Activated CD4-positive, alpha-beta T cell treated with anti-CD3 and anti-CD28 coated beads, Interleukin-2, amount 10 ng/mL, durations not matched to agents 7 days and 5 days (primary cell): ENCODE measurements around the gene CSF1. TPM values are rescaled to one million over a fixed set of nuclear protein-coding genes. Genes with fewer than 3 reads are reported as not detected.
"Not testable (repeated sequence)": the region's sequence is repeated elsewhere in the genome, so short reads cannot be mapped to it uniquely, and the experiment has no call there.

Experiments
- CTCF ChIA-PET: fragments of 350-600 bp; sonication (Branson Sonifier 250); formaldehyde crosslinking; loops from one replicate; lab custom pipeline; 2021; ENCODE audit warnings: antibody characterized with exemption; lab: Charles Lee
- POLR2A ChIA-PET: fragments of 350-600 bp; sonication (Branson Sonifier 250); formaldehyde crosslinking; loops from one replicate; lab custom pipeline; 2021; ENCODE audit warnings: antibody characterized with exemption; lab: Charles Lee
- DNase-seq: peaks from one replicate; pipeline ENCODE4 v3.0.0-alpha.2; 2020
- H3K27ac Mint-ChIP-seq: one replicate; pipeline ENCODE4 v1.8.0; 2021; ENCODE audit warnings: mild to moderate bottlenecking, moderate library complexity, mixed read lengths
- H3K27me3 Mint-ChIP-seq: one replicate; pipeline ENCODE4 v1.8.0; 2021; ENCODE audit warnings: mixed read lengths
- H3K36me3 Mint-ChIP-seq: one replicate; pipeline ENCODE4 v1.8.0; 2021; ENCODE audit warnings: low read depth, mixed read lengths
- H3K4me1 Mint-ChIP-seq: one replicate; pipeline ENCODE4 v1.8.0; 2021; ENCODE audit warnings: mixed read lengths
- H3K4me3 Mint-ChIP-seq: one replicate; pipeline ENCODE4 v1.8.0; 2021; ENCODE audit warnings: mild to moderate bottlenecking, moderate library complexity, mixed read lengths
- H3K9me3 Mint-ChIP-seq: one replicate; pipeline ENCODE4 v1.8.0; 2021; ENCODE audit warnings: mixed read lengths
- total RNA-seq, 2 experiments: library from RNA; stranded (reverse); gene quantifications; one replicate each; pipeline ENCODE4 v1.2.3, GENCODE V29; 2021

The CSF1 gene, protein sequence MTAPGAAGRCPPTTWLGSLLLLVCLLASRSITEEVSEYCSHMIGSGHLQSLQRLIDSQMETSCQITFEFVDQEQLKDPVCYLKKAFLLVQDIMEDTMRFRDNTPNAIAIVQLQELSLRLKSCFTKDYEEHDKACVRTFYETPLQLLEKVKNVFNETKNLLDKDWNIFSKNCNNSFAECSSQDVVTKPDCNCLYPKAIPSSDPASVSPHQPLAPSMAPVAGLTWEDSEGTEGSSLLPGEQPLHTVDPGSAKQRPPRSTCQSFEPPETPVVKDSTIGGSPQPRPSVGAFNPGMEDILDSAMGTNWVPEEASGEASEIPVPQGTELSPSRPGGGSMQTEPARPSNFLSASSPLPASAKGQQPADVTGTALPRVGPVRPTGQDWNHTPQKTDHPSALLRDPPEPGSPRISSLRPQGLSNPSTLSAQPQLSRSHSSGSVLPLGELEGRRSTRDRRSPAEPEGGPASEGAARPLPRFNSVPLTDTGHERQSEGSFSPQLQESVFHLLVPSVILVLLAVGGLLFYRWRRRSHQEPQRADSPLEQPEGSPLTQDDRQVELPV
- 10 to 100 TPM; 39.5 to 42.4 TPM for total RNA-seq

DNA sequence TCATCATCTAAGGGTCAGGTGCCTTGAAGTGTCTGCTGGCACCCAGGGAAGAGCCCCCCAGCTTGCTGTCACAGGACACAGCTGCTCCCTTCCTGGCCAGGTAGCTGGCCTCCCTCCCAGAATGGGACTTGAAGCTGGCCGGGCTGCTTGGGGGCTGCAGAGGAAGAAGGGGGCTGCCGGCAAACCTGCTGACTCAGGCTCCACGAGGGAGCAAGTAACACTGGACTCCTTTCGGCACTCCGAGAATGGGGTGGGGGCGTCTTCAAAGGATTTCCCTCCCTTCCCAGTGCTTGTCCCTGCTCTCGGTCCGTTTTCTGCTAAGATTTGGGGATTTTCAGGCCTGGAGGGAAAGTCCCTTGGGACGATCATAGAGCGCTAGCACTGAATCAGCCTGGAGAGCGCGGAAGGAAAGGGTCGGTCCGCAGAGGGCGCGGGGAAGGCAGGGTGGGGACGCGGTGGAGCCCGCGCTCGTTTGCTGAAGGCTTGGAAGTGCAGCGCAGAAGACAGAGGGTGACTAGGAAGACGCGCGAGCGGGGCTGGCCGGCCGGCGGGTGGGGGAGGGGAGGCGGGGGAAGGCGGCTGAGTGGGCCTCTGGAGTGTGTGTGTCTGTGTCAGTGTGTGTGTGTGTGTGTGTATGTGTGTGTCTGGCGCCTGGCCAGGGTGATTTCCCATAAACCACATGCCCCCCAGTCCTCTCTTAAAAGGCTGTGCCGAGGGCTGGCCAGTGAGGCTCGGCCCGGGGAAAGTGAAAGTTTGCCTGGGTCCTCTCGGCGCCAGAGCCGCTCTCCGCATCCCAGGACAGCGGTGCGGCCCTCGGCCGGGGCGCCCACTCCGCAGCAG lies at the start of gene CSF1:
Gene CSF1 (plus strand): TSS at position 727 of the 840 bp plus-strand sequence. CDS start 175 bp downstream, outside the sequence.
- Mint-ChIP-seq H3K9me3 (peaks cover 4% of the 10 kb centered on the region), H3K4me3 (peak within 1 kb of the TSS; percentile 91), H3K4me1 (peaks cover 74% of the 10 kb centered on the region), H3K36me3 (peaks cover 19% of the 10 kb centered on the region), H3K27ac (peak within 1 kb of the TSS; percentile 96), H3K27me3 (peaks cover 4% of the 10 kb centered on the region)
- ChIA-PET POLR2A (no interaction called here), CTCF (no interaction called here)
- DNase-seq: peak; percentile 58

DNA sequence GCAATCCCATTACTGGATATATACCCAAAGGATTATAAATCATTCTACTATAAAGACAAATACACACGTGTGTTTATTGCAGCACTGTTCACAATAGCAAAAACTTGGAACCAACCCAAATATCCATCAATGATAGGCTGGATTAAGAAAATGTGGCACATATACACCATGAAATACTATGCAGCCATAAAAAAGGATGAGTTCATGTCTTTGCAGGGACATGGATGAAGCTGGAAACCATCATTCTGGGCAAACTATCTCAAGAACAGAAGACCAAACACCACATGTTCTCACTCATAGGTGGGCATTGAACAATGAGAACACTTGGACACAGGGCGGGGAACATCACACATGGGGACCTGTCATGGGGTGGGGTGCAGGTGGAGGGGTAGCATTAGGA lies 49.0 kb upstream of the CSF1 start:
- CTCF ChIA-PET, H3K4me1 Mint-ChIP-seq, H3K4me3 Mint-ChIP-seq: not testable (repeated sequence)

DNA sequence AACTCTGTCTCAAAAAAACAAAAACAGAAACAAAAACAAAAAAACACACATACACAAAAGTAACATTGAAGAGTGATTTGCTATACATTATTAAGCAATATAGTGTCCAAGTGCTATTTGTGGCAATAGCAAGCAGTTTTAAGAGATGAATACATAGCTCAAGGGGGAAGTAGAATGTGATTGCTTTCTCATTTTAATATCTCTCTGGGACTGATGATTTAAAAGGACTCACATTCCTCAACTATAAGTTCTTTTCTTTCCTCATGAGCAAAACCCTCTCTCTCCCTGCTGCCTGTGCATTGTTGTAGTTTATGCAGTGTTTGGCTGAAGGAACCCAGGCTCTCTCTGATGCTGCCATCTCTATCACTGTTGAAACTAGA lies 47.0 kb upstream of the CSF1 start:
- ChIA-PET CTCF (interaction anchor here (2.0 kb wide), 2 partner anchors 18 to 87 kb away, joined by 5 read pairs; no protein-coding TSS in a partner anchor), POLR2A (no interaction called here)
- H3K27me3 Mint-ChIP-seq: peaks cover 19% of the 10 kb centered on the region
- H3K36me3 Mint-ChIP-seq: peaks cover 3% of the 10 kb centered on the region
- DNase-seq: no peak
- peaks cover 15% of the 10 kb centered on the region for H3K9me3 Mint-ChIP-seq
- H3K4me1 Mint-ChIP-seq: peaks cover 7% of the 10 kb centered on the region
- H3K4me3 Mint-ChIP-seq: no peak overlapping the region
- H3K27ac Mint-ChIP-seq: no peak overlapping the region

More for the DNA sequence above, 49.0 kb upstream of the CSF1 start:
- H3K27ac Mint-ChIP-seq, H3K36me3 Mint-ChIP-seq, DNase-seq, POLR2A ChIA-PET: not testable (repeated sequence)
- Mint-ChIP-seq H3K9me3 (peaks cover 17% of the 10 kb centered on the region), H3K27me3 (peaks cover 27% of the 10 kb centered on the region)

DNA sequence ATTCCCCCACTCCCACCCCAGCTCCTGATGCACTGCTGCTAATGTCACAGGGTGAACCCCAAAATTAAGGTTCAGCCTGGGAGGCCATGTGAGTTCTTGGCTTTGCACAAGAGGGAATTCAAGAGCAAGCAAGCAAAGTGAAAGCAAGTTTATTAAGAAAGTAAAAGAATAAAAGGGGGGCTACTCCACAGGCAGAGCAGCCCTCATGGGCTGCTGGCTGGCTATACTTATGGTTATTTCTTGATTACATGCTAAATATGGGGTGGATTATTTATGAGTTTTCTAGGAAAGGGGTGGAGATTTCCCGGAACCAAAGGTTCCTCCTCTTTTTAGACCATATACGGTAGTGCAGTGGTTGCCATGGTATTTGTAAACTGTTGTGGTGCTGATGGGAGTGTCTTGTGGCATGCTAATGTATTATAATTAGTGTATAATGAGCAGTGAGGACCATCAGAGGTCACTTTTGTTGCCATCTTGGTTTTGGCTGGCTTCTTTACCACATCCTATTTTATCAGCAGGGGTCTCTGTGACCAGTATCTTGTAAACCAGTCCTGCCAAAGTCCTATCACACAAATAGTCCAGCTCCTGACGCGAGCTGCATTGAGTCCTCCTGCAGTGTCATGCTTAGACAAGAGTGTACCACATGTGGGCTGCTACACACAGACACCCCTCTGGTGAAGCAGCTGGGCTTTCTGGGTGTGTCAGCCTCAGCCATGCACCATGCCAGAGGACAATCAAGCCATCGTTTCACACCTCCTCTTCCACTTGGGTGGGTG lies 46.4 kb upstream of the CSF1 start:
- POLR2A ChIA-PET: no interaction called here
- Mint-ChIP-seq H3K36me3 (peaks cover 3% of the 10 kb centered on the region), H3K27me3 (peaks cover 17% of the 10 kb centered on the region), H3K9me3 (peaks cover 15% of the 10 kb centered on the region), H3K4me1 (peaks cover 7% of the 10 kb centered on the region), H3K27ac (no peak overlapping the region), H3K4me3 (no peak overlapping the region)
- no peak for DNase-seq
- CTCF ChIA-PET: interaction anchor here (0.7 to 2.0 kb wide), 5 partner anchors 11 to 87 kb away, joined by 3 to 5 read pairs (median 3); no protein-coding TSS in a partner anchor

DNA sequence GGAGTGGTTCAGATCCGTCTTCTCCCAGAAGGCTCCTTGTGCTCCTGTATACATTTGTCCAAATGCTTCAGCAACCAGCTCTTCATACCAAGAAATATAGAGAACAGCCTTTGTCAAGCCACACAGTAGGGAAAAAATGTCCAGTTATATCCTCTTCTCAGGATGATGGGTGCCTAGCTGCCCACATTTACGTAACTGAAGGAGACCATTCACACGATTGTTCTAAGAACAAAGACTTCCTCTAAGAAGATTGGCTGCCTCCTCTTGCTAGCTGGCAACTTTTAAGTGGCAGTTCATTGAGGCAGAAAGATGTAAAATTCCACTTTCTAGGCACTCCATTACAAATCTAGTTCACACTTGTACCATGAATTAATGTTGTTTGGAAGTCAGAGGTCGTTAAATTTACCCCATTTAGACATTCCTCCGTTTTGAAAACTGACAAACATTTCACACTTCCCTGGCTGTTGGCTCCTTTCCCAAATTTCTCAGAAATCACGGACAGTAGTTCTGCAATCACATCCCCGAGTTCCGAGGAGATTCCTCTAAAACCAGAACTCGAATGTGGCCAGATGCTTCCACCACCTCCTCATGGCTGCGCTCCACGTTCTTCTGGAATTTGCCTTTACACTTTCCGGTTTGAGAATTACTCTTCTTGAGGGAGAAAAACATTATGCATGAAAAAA lies 45.6 kb upstream of the CSF1 start:
- CTCF ChIA-PET: interaction anchor here (0.7 to 0.9 kb wide), 3 partner anchors 12 to 14 kb away, joined by 3 read pairs; no protein-coding TSS in a partner anchor
- no peak overlapping the region for H3K27ac Mint-ChIP-seq

DNA sequence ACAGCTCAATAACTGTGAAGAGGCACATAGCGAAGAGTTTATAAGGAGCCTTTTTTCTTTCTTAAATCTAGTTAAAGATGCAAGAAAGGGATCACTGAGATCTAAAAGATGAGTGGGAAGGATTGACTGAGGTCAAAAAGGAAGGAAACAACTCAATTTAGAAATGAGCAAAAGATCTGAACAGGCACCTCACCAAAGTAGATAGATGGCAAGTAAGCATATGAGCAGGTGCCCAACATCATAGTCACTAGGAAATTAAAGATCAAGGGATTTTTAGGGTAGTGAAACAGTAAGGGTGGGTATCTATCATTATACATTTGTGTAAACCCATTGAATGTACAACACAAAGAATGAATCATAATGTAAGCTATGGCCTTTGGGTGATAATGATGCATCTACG lies 44.6 kb upstream of the CSF1 start:
- peaks cover 3% of the 10 kb centered on the region for H3K36me3 Mint-ChIP-seq
- ChIA-PET CTCF (interaction anchor here (1.2 to 1.7 kb wide), 2 partner anchors 31 to 42 kb away, joined by 3 read pairs; no protein-coding TSS in a partner anchor), POLR2A (interaction anchor here (0.6 kb wide), 1 partner anchor 396 kb away, joined by 3 read pairs; no protein-coding TSS in a partner anchor)
- H3K27me3 Mint-ChIP-seq: peaks cover 4% of the 10 kb centered on the region
- H3K4me1 Mint-ChIP-seq: peaks cover 7% of the 10 kb centered on the region
- no peak overlapping the region for H3K4me3 Mint-ChIP-seq
- no peak for DNase-seq
- no peak overlapping the region for H3K27ac Mint-ChIP-seq
- peaks cover 15% of the 10 kb centered on the region for H3K9me3 Mint-ChIP-seq

More for the DNA sequence above, 45.6 kb upstream of the CSF1 start:
- H3K4me3 Mint-ChIP-seq: no peak overlapping the region
- H3K36me3 Mint-ChIP-seq: peaks cover 3% of the 10 kb centered on the region
- H3K9me3 Mint-ChIP-seq: peaks cover 15% of the 10 kb centered on the region
- peaks cover 7% of the 10 kb centered on the region for H3K4me1 Mint-ChIP-seq
- POLR2A ChIA-PET: no interaction called here
- DNase-seq: no peak
- H3K27me3 Mint-ChIP-seq: peaks cover 10% of the 10 kb centered on the region

DNA sequence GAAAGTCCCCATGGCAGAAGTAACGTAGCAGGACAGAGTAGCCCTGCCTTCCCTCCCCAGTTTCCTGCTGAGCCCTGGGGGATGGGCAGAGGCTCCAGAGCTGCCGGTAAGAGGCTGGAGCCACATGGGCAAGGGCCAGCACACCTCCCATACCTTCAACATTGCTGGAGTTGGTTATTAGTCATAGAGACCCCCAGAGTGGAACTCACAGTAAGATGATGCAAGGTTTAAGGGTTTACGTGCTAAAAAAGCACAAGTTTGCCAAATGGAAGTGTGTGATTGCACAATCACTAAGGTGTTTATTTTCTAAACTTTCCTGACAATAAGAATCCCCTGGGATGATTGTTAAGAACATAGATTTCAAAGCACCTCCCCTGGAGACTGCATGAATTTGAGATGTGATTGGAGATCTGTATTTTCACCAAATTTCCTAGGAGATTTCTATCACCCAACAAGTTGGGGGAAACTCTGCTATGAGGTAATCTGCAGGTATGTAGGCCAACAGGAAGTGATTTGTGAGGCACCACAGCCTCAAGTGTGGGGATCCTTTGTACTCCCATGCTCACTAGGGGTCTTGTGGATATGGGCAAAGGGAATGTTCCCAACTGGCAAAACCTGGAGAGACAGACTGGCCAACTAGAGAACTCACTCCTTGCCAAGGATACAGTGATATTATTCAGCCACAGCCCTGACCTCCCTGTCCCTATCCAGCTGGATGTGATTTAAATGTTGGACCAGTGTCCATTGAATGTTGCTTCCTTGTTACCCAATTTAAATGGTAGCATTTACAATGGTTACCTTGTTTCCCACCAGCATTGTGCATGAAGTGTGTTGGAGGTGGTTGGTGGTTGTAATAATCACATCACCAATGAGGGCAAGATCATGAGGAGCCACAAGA lies 37.1 kb upstream of the CSF1 start:
- no peak overlapping the region for H3K4me3 Mint-ChIP-seq
- no peak overlapping the region for H3K27ac Mint-ChIP-seq
- peaks cover 5% of the 10 kb centered on the region for H3K4me1 Mint-ChIP-seq
- POLR2A ChIA-PET: no interaction called here
- peaks cover 11% of the 10 kb centered on the region for H3K27me3 Mint-ChIP-seq
- no peak for DNase-seq
- H3K9me3 Mint-ChIP-seq: no peaks in the 10 kb centered on the region
- CTCF ChIA-PET: interaction anchor here (0.5 to 1.5 kb wide), 7 partner anchors 11 to 646 kb away, joined by 3 to 6 read pairs (median 3); no protein-coding TSS in a partner anchor
- H3K36me3 Mint-ChIP-seq: no peaks in the 10 kb centered on the region

DNA sequence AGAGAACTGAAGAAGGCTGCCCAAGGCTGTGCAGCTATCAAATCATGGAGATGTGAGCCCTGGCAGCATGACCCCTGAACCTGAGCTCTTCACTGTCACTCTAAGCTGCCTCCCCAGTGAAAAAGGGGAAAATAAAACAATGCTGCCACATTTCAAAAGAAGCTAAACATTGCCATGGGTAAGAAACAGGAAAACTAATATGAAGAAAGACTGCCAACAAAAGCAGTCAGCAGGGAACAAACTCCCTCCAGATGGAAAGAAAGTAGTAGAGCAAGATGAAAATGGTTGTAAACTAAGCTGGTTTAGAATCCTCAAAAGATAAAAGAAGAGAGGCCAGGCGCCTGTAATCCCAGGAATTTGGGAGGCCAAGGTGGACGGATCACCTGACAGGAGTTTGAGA lies 36.2 kb upstream of the CSF1 start:
- POLR2A ChIA-PET: no interaction called here
- CTCF ChIA-PET: interaction anchor here (0.5 to 1.5 kb wide), 7 partner anchors 16 to 647 kb away, joined by 3 to 6 read pairs (median 3); no protein-coding TSS in a partner anchor

DNA sequence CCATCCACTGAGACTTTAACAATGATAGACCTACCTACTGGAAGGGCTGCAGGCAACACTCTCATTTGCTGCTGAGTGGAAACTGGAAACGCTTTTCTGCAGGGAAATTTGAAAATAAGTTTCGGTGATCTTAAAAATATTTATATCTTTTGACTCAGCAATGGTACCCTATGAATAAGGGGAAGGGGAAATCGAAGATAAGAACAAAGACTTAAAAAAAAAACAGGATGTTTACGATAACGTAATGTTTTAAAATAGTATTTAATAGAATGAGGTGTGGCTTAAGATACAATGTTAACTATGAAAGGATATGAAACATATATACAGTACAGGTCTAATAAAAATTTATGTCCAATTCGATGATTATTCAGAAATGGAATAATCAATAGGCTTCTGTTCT lies 34.8 kb upstream of the CSF1 start:
- no peak overlapping the region for H3K27ac Mint-ChIP-seq
- CTCF ChIA-PET: no interaction called here

More for the DNA sequence above, 36.2 kb upstream of the CSF1 start:
- H3K27me3 Mint-ChIP-seq: peaks cover 11% of the 10 kb centered on the region
- H3K4me3 Mint-ChIP-seq: no peak overlapping the region
- no peaks in the 10 kb centered on the region for H3K9me3 Mint-ChIP-seq
- H3K27ac Mint-ChIP-seq: no peak overlapping the region
- no peak for DNase-seq
- peaks cover 5% of the 10 kb centered on the region for H3K4me1 Mint-ChIP-seq
- no peaks in the 10 kb centered on the region for H3K36me3 Mint-ChIP-seq

DNA sequence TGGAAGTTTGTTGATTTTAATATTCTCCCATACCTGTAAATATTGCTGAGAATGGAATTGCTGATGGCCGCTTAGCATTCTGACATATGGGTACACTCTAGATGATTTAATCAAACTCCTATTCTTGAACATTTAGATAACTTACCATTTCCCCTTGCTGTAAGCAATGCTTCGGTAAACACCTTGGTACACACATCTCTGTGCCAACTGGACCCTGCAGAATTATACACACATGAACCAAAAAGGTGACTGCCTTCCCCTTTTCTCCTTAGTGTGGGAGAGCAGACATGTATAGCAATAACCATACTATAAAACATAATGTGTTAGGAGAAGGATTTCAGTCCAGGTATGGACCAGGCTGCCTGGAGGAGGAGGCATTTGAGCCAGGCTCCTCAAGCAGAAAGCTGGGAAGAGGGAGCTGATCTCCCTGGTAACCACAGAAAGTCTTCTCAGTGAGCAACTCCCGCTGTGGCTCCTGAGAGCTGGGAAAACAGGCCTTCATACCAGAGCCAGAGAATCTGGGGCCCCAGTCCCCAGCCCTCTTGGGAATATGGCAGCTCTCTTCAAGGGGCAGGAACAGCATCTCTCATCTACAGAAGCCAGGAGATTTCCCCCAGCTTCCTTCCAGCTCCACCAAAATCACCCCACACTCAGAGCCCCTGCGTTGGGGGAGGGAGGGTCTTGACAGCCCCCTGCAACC lies 33.9 kb upstream of the CSF1 start:
- Mint-ChIP-seq H3K36me3 (no peaks in the 10 kb centered on the region), H3K4me3 (no peak overlapping the region), H3K27me3 (peaks cover 11% of the 10 kb centered on the region), H3K4me1 (peaks cover 5% of the 10 kb centered on the region), H3K27ac (no peak overlapping the region), H3K9me3 (no peaks in the 10 kb centered on the region)
- CTCF ChIA-PET: interaction anchor here (1.2 kb wide), 3 partner anchors 8 to 12 kb away, joined by 3 read pairs; no protein-coding TSS in a partner anchor
- no peak for DNase-seq
- POLR2A ChIA-PET: no interaction called here

More for the DNA sequence above, 34.8 kb upstream of the CSF1 start:
- Mint-ChIP-seq H3K4me3 (no peak overlapping the region), H3K27me3 (peaks cover 11% of the 10 kb centered on the region), H3K36me3 (no peaks in the 10 kb centered on the region), H3K4me1 (peaks cover 5% of the 10 kb centered on the region), H3K9me3 (no peaks in the 10 kb centered on the region)
- DNase-seq: no peak
- POLR2A ChIA-PET: no interaction called here
